Colonic mucosa (tissue), 4 donors: ENCODE results near the gene HS1BP3. TPM values are rescaled to one million over a fixed set of nuclear protein-coding genes. Genes with fewer than 3 reads are reported as not detected.

Experiments
- DNase-seq: peaks from one replicate; pipeline ENCODE4 v3.0.0-alpha.2; 2020
- H3K27ac ChIP-seq: fragments of 200-600 bp; one replicate; pipeline ENCODE4 v1.8.0; 2021
- H3K27me3 ChIP-seq: fragments of 200-600 bp; one replicate; pipeline ENCODE4 v1.8.0; 2021
- H3K36me3 ChIP-seq: fragments of 200-600 bp; one replicate; pipeline ENCODE4 v1.8.0; 2021
- H3K4me1 ChIP-seq: fragments of 200-600 bp; one replicate; pipeline ENCODE4 v1.8.0; 2021; ENCODE audit warnings: mild to moderate bottlenecking
- H3K4me3 ChIP-seq: fragments of 200-600 bp; one replicate; pipeline ENCODE4 v1.8.0; 2021
- H3K9ac ChIP-seq, 2 donors: one replicate each; pipeline ENCODE4 v1.7.0; 2013; ENCODE audit warnings: control low read depth in 2 of 2, low read depth in 2 of 2, low read length in 2 of 2
- H3K9me3 ChIP-seq: fragments of 200-600 bp; one replicate; pipeline ENCODE4 v1.8.0; 2021
- intact Hi-C: fragments of 100-400 bp; cut with DNase I; formaldehyde crosslinking; loops from one replicate; pipeline ENCODE4 v1.14.1; 2022
- total RNA-seq, 2 donors: library from RNA; stranded (reverse); fragmentation: NEBNext Ultra II Directional in 1 of 2; extraction: Animal tissue kit (Norgen Biotek cat#: 25700) in 1 of 2; gene quantifications; one replicate each; pipeline ENCODE4 v1.2.1, GENCODE V29; 2021
- TF ChIP-seq, protein P1 (sequence below): fragments of 200-600 bp; IDR thresholded peaks from one replicate; pipeline ENCODE4 v1.8.0; 2022; ENCODE audit warnings: antibody characterized with exemption, mild to moderate bottlenecking
- donor health status: healthy.
- donor health status: DM: no; HTN: no; CAD: no.
- donor health status: DM: no; HTN: no; CAD: no.

HS1BP3 gene
- total RNA-seq, 2 donors from 2014 or later: 21.2 to 21.5 TPM

DNA sequence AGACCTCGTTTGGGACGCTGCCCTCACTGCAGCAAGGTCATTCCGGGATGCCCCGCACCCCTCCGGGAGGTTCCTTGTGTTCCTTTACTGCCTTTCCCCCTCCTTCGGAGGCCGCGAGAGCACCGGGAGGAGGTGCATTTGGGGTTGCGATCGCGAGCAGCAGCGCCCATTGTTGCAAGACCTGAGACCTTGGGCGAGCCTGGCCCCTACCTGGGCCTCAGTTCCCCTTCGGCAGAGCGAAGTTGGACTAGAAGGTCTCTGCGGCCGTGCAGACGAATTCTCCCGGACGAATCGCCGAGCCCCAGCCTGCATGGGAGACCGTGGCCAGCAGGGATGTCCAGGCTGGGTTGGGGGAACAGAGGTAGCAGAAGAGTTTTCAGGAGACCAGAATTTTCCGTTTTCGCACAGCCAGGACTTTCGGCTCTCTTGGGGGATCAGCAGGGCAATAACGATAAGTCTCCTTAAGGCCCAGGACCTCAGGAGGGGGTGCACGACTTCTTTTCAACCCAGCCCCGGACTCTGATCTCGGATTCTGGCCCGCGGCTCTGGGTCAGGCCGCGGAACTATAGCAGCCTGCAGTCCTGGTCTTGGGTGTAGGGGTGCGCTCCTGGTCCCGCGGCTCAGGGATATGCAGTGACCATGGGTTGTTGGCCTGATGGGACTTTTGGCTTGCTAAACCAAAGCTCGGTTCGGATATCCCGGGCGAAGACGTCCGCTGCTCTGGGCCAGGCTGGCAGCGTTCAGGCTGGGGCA lies 18.8 kb upstream of the HS1BP3 start:
- no peaks in the 10 kb centered on the region for H3K9me3 ChIP-seq
- intact Hi-C loops: no loop called here
- no peak overlapping the region for H3K4me3 ChIP-seq
- TF ChIP-seq, protein P1, sequence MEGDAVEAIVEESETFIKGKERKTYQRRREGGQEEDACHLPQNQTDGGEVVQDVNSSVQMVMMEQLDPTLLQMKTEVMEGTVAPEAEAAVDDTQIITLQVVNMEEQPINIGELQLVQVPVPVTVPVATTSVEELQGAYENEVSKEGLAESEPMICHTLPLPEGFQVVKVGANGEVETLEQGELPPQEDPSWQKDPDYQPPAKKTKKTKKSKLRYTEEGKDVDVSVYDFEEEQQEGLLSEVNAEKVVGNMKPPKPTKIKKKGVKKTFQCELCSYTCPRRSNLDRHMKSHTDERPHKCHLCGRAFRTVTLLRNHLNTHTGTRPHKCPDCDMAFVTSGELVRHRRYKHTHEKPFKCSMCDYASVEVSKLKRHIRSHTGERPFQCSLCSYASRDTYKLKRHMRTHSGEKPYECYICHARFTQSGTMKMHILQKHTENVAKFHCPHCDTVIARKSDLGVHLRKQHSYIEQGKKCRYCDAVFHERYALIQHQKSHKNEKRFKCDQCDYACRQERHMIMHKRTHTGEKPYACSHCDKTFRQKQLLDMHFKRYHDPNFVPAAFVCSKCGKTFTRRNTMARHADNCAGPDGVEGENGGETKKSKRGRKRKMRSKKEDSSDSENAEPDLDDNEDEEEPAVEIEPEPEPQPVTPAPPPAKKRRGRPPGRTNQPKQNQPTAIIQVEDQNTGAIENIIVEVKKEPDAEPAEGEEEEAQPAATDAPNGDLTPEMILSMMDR: no peak
- no peak overlapping the region for H3K27ac ChIP-seq
- peaks cover 90% of the 10 kb centered on the region for H3K27me3 ChIP-seq
- H3K9ac ChIP-seq: no peak overlapping the region
- DNase-seq: no peak
- no peaks in the 10 kb centered on the region for H3K36me3 ChIP-seq
- H3K4me1 ChIP-seq: peaks cover 10% of the 10 kb centered on the region

DNA sequence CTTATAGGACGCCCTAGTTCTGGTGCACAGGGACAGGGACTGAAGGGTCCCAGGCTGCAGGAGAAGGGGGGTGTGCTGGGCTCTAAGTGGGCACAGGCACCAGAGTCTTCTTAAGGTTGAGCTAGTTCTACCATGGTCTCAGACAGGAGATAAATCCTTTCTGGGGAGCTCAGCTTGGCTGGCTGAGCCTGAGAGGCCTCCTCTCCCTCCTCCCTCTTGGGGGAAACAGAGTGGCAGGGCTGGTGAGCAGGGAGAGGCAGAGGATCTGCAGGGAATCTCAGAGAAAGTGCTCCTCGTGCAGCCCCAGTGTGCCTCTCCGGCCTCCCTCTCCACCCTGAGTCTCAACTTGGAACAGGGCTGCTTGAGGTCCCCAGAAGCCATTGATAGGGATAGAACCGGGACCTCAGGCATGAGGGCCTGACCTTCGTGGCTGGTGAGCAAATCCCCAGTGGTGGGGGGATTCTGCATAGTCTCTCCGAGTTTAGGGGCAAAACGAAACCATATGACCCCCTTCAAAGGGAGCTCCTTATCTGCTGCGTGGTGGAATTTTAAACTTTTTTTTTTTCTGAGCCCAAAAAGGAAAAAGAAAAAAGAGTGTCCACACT lies 18.1 kb upstream of the HS1BP3 start:
- TF ChIP-seq, protein P1: no peak
- H3K9ac ChIP-seq: no peak overlapping the region
- H3K4me1 ChIP-seq: peaks cover 10% of the 10 kb centered on the region
- DNase-seq: no peak
- H3K27me3 ChIP-seq: peaks cover 93% of the 10 kb centered on the region
- H3K36me3 ChIP-seq: no peaks in the 10 kb centered on the region
- no peak overlapping the region for H3K27ac ChIP-seq
- H3K4me3 ChIP-seq: no peak overlapping the region
- no peaks in the 10 kb centered on the region for H3K9me3 ChIP-seq
- intact Hi-C loops: no loop called here

DNA sequence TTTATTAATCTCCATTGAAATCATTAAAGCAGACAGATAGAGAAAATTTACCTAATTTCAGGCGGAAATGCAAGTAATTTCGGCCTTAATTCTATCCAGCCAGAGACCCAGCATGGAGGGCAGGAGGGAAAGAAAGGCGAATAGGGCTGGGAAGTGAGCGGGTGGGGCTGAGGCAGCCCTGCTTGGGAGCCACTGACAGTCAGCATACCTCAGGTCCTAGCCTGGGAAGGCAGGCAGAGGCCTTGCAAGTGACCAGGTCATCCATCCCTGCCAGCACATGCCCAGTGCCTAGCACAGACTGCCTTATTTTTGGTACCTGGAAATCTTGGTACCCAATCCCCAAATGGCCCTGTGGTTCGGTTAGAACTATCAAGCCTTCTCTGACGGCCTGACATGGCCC lies 17.6 kb upstream of the HS1BP3 start:
- TF ChIP-seq, protein P1: no peak
- H3K27ac ChIP-seq: no peak overlapping the region
- H3K4me3 ChIP-seq: no peak overlapping the region
- no peaks in the 10 kb centered on the region for H3K36me3 ChIP-seq
- H3K27me3 ChIP-seq: peaks cover 95% of the 10 kb centered on the region
- no peak for DNase-seq
- peaks cover 10% of the 10 kb centered on the region for H3K4me1 ChIP-seq
- intact Hi-C loops: no loop called here
- H3K9me3 ChIP-seq: no peaks in the 10 kb centered on the region
- no peak overlapping the region for H3K9ac ChIP-seq

DNA sequence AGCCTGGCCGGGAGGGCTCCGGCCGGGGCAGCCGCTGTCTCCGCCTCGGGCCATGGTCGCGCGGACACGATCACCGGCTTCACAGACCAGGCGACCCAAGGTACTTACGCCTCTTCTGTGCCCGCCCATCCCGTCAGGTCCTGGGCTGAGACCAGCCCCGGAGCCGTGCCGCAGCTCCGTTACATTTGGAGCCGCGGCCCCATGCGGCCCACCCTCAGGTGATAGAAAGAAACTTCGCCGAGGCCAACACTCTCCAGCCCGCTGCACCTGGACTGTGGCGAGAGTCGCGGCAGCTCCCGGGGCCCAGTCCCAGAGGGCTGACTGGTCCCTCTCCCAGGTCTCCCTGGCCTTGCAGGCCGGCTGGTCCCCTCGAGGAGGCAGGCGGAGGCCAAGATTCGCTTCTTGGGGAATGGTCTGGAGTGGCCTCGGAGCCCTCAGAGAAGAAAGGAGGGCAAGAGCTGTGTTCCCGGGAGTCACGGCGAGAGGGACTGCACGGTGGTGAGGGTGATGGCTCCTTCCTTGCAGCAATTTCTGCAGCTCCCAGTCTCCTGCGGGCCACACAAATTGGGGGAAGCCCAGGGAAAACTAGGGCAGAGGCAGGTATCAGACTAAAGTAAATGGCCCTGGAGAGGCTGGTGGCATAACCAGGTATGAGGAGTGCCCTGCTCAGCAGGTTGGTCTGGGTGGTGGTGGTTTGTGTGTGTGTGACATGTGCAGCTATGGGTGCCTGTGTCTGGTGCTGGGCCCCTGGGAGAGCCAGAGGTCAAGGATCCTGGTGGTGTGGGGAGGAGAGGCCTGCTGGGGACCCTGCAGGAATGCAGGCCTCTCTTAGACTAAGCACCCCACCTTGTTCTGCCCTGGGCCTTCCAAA lies 16.9 kb upstream of the HS1BP3 start:
- H3K27me3 ChIP-seq: peaks cover 93% of the 10 kb centered on the region
- TF ChIP-seq, protein P1: no peak
- intact Hi-C loops: no loop called here
- DNase-seq: no peak
- no peak overlapping the region for H3K9ac ChIP-seq
- H3K36me3 ChIP-seq: no peaks in the 10 kb centered on the region
- H3K9me3 ChIP-seq: no peaks in the 10 kb centered on the region
- H3K4me1 ChIP-seq: peaks cover 10% of the 10 kb centered on the region
- no peak overlapping the region for H3K27ac ChIP-seq
- H3K4me3 ChIP-seq: peak overlapping the region; percentile 24

DNA sequence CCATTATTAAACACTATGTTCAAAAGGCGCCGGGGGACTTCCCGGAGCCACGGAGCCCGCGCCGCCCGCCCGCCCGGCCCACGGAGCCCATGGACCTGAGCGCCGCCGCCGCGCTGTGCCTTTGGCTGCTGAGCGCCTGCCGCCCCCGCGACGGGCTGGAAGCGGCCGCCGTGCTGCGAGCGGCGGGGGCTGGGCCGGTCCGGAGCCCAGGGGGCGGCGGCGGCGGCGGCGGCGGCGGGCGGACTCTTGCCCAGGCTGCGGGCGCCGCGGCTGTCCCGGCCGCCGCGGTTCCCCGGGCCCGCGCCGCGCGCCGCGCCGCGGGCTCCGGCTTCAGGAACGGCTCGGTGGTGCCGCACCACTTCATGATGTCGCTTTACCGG lies 16.2 kb upstream of the HS1BP3 start:
- no peak overlapping the region for H3K27ac ChIP-seq
- TF ChIP-seq, protein P1: no peak
- peak overlapping the region; percentile 38 for H3K4me3 ChIP-seq
- H3K9ac ChIP-seq: no peak overlapping the region
- no peaks in the 10 kb centered on the region for H3K9me3 ChIP-seq
- H3K36me3 ChIP-seq: no peaks in the 10 kb centered on the region
- intact Hi-C loops: no loop called here
- DNase-seq: no peak
- peaks cover 93% of the 10 kb centered on the region for H3K27me3 ChIP-seq
- peaks cover 10% of the 10 kb centered on the region for H3K4me1 ChIP-seq
